Stimulated activated CD4-positive, alpha-beta T cell treated with anti-CD3 and anti-CD28 coated beads, TNF-alpha, amount 100 ng/mL, for 4 hours (primary cell): ENCODE measurements around the gene ZNF862.

ENCODE experiments used
- DNase-seq, 3 experiments: peaks; one replicate each; pipeline ENCODE4 v3.0.0-alpha.2; 2020; ENCODE audit warnings: low read depth in 3 of 3

ZNF862 gene

GRCh38 chr7:149811221-149811620, 27.0 kb upstream of the ZNF862 start:
- DNase-seq, result no peak

- no peak for DNase-seq
These were observed 26.2 kb upstream of the ZNF862 start for GRCh38 chr7:149811831-149812490.

GRCh38 chr7:149813254-149814035, 24.7 kb upstream of the ZNF862 start:
- DNase-seq, result no peak

- DNase-seq, result no peak
These were observed 23.7 kb upstream of the ZNF862 start for GRCh38 chr7:149814494-149814893.

GRCh38 chr7:149815121-149815520, 23.1 kb upstream of the ZNF862 start:
- no peak for DNase-seq

- no peak for DNase-seq
These were observed 22.4 kb upstream of the ZNF862 start for GRCh38 chr7:149815661-149816266.

GRCh38 chr7:149816267-149816751, 21.9 kb upstream of the ZNF862 start:
- DNase-seq, result no peak

GRCh38 chr7:149816794-149817193, 21.4 kb upstream of the ZNF862 start:
- no peak for DNase-seq

GRCh38 chr7:149817301-149817771, 20.8 kb upstream of the ZNF862 start:
- no peak for DNase-seq

- DNase-seq, result no peak
These were observed 20.2 kb upstream of the ZNF862 start for GRCh38 chr7:149817836-149818535.

GRCh38 chr7:149818536-149818840, 19.7 kb upstream of the ZNF862 start:
- no peak for DNase-seq

- DNase-seq, result no peak
These were observed 18.8 kb upstream of the ZNF862 start for GRCh38 chr7:149819141-149819960.

GRCh38 chr7:149819961-149820340, 18.2 kb upstream of the ZNF862 start:
- no peak for DNase-seq

GRCh38 chr7:149820622-149821190, 17.5 kb upstream of the ZNF862 start:
- no peak for DNase-seq

GRCh38 chr7:149821191-149822148, 16.7 kb upstream of the ZNF862 start:
- DNase-seq, result no peak

- DNase-seq, result no peak
These were observed 15.7 kb upstream of the ZNF862 start for GRCh38 chr7:149822353-149822943.

- DNase-seq, result no peak
These were observed 15.0 kb upstream of the ZNF862 start for GRCh38 chr7:149823191-149823630.

- DNase-seq, result no peak
These were observed 14.5 kb upstream of the ZNF862 start for GRCh38 chr7:149823631-149824199.

- no peak for DNase-seq
These were observed 13.9 kb upstream of the ZNF862 start for GRCh38 chr7:149824301-149824741.
